HG03354 (cell line): Measurements from ENCODE around the gene PARD3B.

Experiments used
- ATAC-seq: cut with Tn5 transposase; IDR thresholded peaks from one replicate; pipeline ENCODE4 v1.9.1; 2021; ENCODE audit warnings: mild to moderate bottlenecking; ENCODE audit not compliant: unreplicated experiment, poor library complexity, severe bottlenecking

PARD3B gene

GRCh38 chr2:205261516-205262020, 716.3 kb downstream of the PARD3B start:
- no peak for ATAC-seq

- ATAC-seq, result no peak
Observed at GRCh38 chr2:205267323-205267722, 722.0 kb downstream of the PARD3B start.

GRCh38 chr2:205270689-205271088, 725.4 kb downstream of the PARD3B start:
- no peak for ATAC-seq

- no peak for ATAC-seq
Observed at GRCh38 chr2:205273148-205273547, 727.9 kb downstream of the PARD3B start.

- ATAC-seq, result no peak
Observed at GRCh38 chr2:205273627-205274026, 728.4 kb downstream of the PARD3B start.

- no peak for ATAC-seq
Observed at GRCh38 chr2:205274801-205275200, 729.5 kb downstream of the PARD3B start.

GRCh38 chr2:205276116-205276777, 731.0 kb downstream of the PARD3B start:
- no peak for ATAC-seq

- no peak for ATAC-seq
Observed at GRCh38 chr2:205280596-205281236, 735.4 kb downstream of the PARD3B start.

- no peak for ATAC-seq
Observed at GRCh38 chr2:205283736-205284270, 738.5 kb downstream of the PARD3B start.

GRCh38 chr2:205284334-205284733, 739.1 kb downstream of the PARD3B start:
- no peak for ATAC-seq

- no peak for ATAC-seq
Observed at GRCh38 chr2:205287316-205287715, 742.0 kb downstream of the PARD3B start.

- no peak for ATAC-seq
Observed at GRCh38 chr2:205288686-205289085, 743.4 kb downstream of the PARD3B start.

- ATAC-seq, result no peak
Observed at GRCh38 chr2:205290299-205290698, 745.0 kb downstream of the PARD3B start.

- no peak for ATAC-seq
Observed at GRCh38 chr2:205292665-205293295, 747.5 kb downstream of the PARD3B start.

GRCh38 chr2:205293559-205293958, 748.3 kb downstream of the PARD3B start:
- ATAC-seq, result no peak

GRCh38 chr2:205296959-205297358, 751.7 kb downstream of the PARD3B start:
- ATAC-seq, result no peak

- ATAC-seq, result no peak
Observed at GRCh38 chr2:205297368-205297767, 752.1 kb downstream of the PARD3B start.

- no peak for ATAC-seq
Observed at GRCh38 chr2:205297846-205298245, 752.6 kb downstream of the PARD3B start.

- ATAC-seq, result no peak
Observed at GRCh38 chr2:205311201-205311600, 765.9 kb downstream of the PARD3B start.

GRCh38 chr2:205321231-205321630, 776.0 kb downstream of the PARD3B start:
- ATAC-seq, result no peak

GRCh38 chr2:205323929-205324328, 778.7 kb downstream of the PARD3B start:
- ATAC-seq, result peak; percentile 45
